HG03521 (cell line): ENCODE measurements around the gene RIPOR3.
"Not testable (repeated sequence)": the region's sequence is repeated elsewhere in the genome, so short reads cannot be mapped to it uniquely, and the experiment has no call there.

Experiments
- ATAC-seq: cut with Tn5 transposase; IDR thresholded peaks from one replicate; pipeline ENCODE4 v1.9.1; 2021; ENCODE audit warnings: mild to moderate bottlenecking, moderate library complexity; ENCODE audit not compliant: unreplicated experiment

Gene RIPOR3

GRCh38 chr20:50659975-50660670 is 31.2 kb downstream of the RIPOR3 start:
- ATAC-seq, result no peak

- ATAC-seq, result no peak
Measured at GRCh38 chr20:50658804-50659380, 32.5 kb downstream of the RIPOR3 start.

- no peak for ATAC-seq
Measured at GRCh38 chr20:50655311-50655880, 35.9 kb downstream of the RIPOR3 start.

GRCh38 chr20:50654904-50655303 is 36.4 kb downstream of the RIPOR3 start:
- no peak for ATAC-seq

GRCh38 chr20:50652702-50653294 is 38.5 kb downstream of the RIPOR3 start:
- no peak for ATAC-seq

GRCh38 chr20:50651676-50652075 is 39.7 kb downstream of the RIPOR3 start:
- ATAC-seq, result no peak

GRCh38 chr20:50649590-50649989 is 41.8 kb downstream of the RIPOR3 start:
- ATAC-seq, result no peak

- no peak for ATAC-seq
Measured at GRCh38 chr20:50648651-50649050, 42.7 kb downstream of the RIPOR3 start.

GRCh38 chr20:50646483-50646996 is 44.8 kb downstream of the RIPOR3 start:
- no peak for ATAC-seq

- ATAC-seq, result no peak
Measured at GRCh38 chr20:50645253-50646068, 45.9 kb downstream of the RIPOR3 start.

GRCh38 chr20:50642288-50642803 is 49.0 kb downstream of the RIPOR3 start:
- ATAC-seq, result no peak

GRCh38 chr20:50641625-50642287 is 49.6 kb downstream of the RIPOR3 start:
- not testable (repeated sequence) for ATAC-seq

GRCh38 chr20:50639971-50640711 is 51.2 kb downstream of the RIPOR3 start:
- not testable (repeated sequence) for ATAC-seq

GRCh38 chr20:50638015-50638847 is 53.1 kb downstream of the RIPOR3 start:
- ATAC-seq, result not testable (repeated sequence)

- no peak for ATAC-seq
Measured at GRCh38 chr20:50636601-50637540, 54.5 kb downstream of the RIPOR3 start.

GRCh38 chr20:50635676-50636600 is 55.4 kb downstream of the RIPOR3 start:
- no peak for ATAC-seq
